Left colon (tissue), 2 donors: Measurements from ENCODE around the gene ALKBH5. TPM values are rescaled to one million over a fixed set of nuclear protein-coding genes. Genes with fewer than 3 reads are reported as not detected.
A peak's percentile ranks its signal among the peaks of the same experiment; 100 is the strongest.

Source experiments
- ATAC-seq: fragments of 200-7000 bp; cut with Tn5 transposase; one replicate; pipeline ENCODE4 v1.9.1; 2020; ENCODE audit warnings: mild to moderate bottlenecking, moderate library complexity
- DNase-seq, 2 donors: peaks; one replicate each; pipeline ENCODE4 v3.0.0-alpha.2; 2020
- intact Hi-C, 2 donors: fragments of 100-400 bp; cut with DNase I in 1 of 2; cut with micrococcal nuclease in 1 of 2; formaldehyde crosslinking; loops; one replicate each; pipeline versions ENCODE4 v1.11.2 to v1.14.0; 2022; cut with DNase I, micrococcal nuclease
- total RNA-seq, 2 donors: library from RNA; stranded (reverse); fragmentation: NEBNext Ultra II Directional; extraction: Animal tissue kit (Norgen Biotek cat#: 25700); gene quantifications; one replicate each; pipeline ENCODE4 v1.2.1, GENCODE V29; 2021
- donor health status: DM: no; HTN: no; CAD: no.
- donor health status: DM: yes; HTN: yes; CAD: no.

The ALKBH5 gene
- total RNA-seq, 2 donors from 2014 or later, result 83.7 to 89.8 TPM

- peak; percentile 29 for ATAC-seq
- intact Hi-C loops, result no loop called here
- peak; percentile 62 to 63 for DNase-seq
Measured at GRCh38 chr17:18182110-18182977, 1.3 kb upstream of the ALKBH5 start.

GRCh38 chr17:18182978-18183333 is 672 bp upstream of the ALKBH5 start:
- peak; percentile 83 to 91 for DNase-seq
- intact Hi-C loops, result no loop called here
- peak; percentile 55 for ATAC-seq

- DNase-seq, result peak; percentile 64 to 66
- ATAC-seq, result peak; percentile 6
- intact Hi-C loops, result loop anchor here in 1 of 2 donors (5.0 kb wide), 1 partner anchor 42 kb away; no protein-coding TSS in a partner anchor
Measured at GRCh38 chr17:18184143-18185031, 759 bp downstream of the ALKBH5 start.

- no peak for DNase-seq
- no peak for ATAC-seq
- intact Hi-C loops, result loop anchor here in 1 of 2 donors (5.0 kb wide), 1 partner anchor 43 kb away; no protein-coding TSS in a partner anchor
Measured at GRCh38 chr17:18185391-18185790, 1.8 kb downstream of the ALKBH5 start.

GRCh38 chr17:18185832-18186626 is 2.4 kb downstream of the ALKBH5 start:
- DNase-seq (no peak), ATAC-seq (no peak)
- intact Hi-C loops, result loop anchor here in 1 of 2 donors (5.0 kb wide), 1 partner anchor 44 kb away; no protein-coding TSS in a partner anchor

- intact Hi-C loops, result loop anchor here in 1 of 2 donors (5.0 kb wide), 1 partner anchor 44 kb away; no protein-coding TSS in a partner anchor
- ATAC-seq, result no peak
- no peak for DNase-seq
Measured at GRCh38 chr17:18186627-18186982, 3.0 kb downstream of the ALKBH5 start.

GRCh38 chr17:18187226-18187625 is 3.6 kb downstream of the ALKBH5 start:
- ATAC-seq, result no peak
- DNase-seq, result no peak
- intact Hi-C loops, result loop anchor here in 1 of 2 donors (5.0 kb wide), 1 partner anchor 45 kb away; no protein-coding TSS in a partner anchor

GRCh38 chr17:18187821-18188761 is 4.5 kb downstream of the ALKBH5 start:
- DNase-seq, result peak in 1 of 2 donors; percentile 53
- intact Hi-C loops, result loop anchor here in 1 of 2 donors (5.0 kb wide), 1 partner anchor 46 kb away; no protein-coding TSS in a partner anchor
- peak; percentile 9 for ATAC-seq

- intact Hi-C loops, result no loop called here
- DNase-seq (no peak), ATAC-seq (no peak)
Measured at GRCh38 chr17:18190628-18191235, 7.1 kb downstream of the ALKBH5 start.

GRCh38 chr17:18191236-18191667 is 7.6 kb downstream of the ALKBH5 start:
- intact Hi-C loops, result no loop called here
- peak; percentile 27 for ATAC-seq
- DNase-seq, result no peak

- intact Hi-C loops, result no loop called here
- DNase-seq (no peak), ATAC-seq (no peak)
Measured at GRCh38 chr17:18191967-18192366, 8.3 kb downstream of the ALKBH5 start.

- intact Hi-C loops, result no loop called here
- no peak for ATAC-seq
Measured at GRCh38 chr17:18194394-18194793, 10.8 kb downstream of the ALKBH5 start.

GRCh38 chr17:18194804-18195203 is 11.2 kb downstream of the ALKBH5 start:
- ATAC-seq (no peak), DNase-seq (no peak)
- intact Hi-C loops, result no loop called here

More at GRCh38 chr17:18194394-18194793, 10.8 kb downstream of the ALKBH5 start:
- DNase-seq, result no peak

- DNase-seq, result no peak
- no peak for ATAC-seq
- intact Hi-C loops, result no loop called here
Measured at GRCh38 chr17:18195246-18195645, 11.6 kb downstream of the ALKBH5 start.

- no peak for ATAC-seq
- intact Hi-C loops, result no loop called here
Measured at GRCh38 chr17:18197535-18198194, 14.0 kb downstream of the ALKBH5 start.

GRCh38 chr17:18198530-18198929 is 14.9 kb downstream of the ALKBH5 start:
- intact Hi-C loops, result no loop called here
- DNase-seq, result no peak
- ATAC-seq, result no peak

More at GRCh38 chr17:18197535-18198194, 14.0 kb downstream of the ALKBH5 start:
- no peak for DNase-seq
